SH-SY5Y (cell line): Measurements from ENCODE around the gene AP1S3.

Source experiments
- GATA2 ChIP-seq: IDR thresholded peaks from 2 replicates; pipeline ENCODE4 v1.6.1; 2011; ENCODE audit warnings: mild to moderate bottlenecking, low read depth, low read length
- GATA3 ChIP-seq: IDR thresholded peaks from 2 replicates; pipeline ENCODE4 v1.6.1; 2011; ENCODE audit warnings: low read depth, mild to moderate bottlenecking, low read length, moderate library complexity

DNA sequence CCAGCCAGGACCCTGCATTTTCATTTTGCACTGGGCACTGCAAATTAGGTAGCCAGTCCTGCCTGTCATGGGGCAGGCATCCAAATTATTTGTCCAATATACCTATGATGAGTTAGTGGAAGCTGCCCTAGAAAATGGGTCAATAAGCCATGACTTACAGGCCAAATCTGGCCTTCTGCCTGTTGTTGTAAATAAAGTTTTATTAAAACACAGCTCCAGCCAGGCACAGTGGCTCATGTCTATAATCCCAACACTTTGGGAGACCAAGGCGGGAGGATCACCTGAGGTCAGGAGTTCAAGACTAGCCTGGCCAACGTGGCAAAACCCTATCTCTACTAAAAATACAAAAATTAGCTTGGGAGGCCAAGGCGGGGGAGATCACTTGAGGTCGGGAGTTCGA lies 8.3 kb downstream of the AP1S3 start:
- TF ChIP-seq GATA2 (no peak), GATA3 (no peak)
